Stimulated activated CD4-positive, alpha-beta T cell treated with anti-CD3 and anti-CD28 coated beads, TNF-alpha, amount 100 ng/mL, for 24 hours (primary cell): ENCODE measurements around the gene CACNG5.

Experiments used
- DNase-seq, 3 experiments: peaks; one replicate each; pipeline ENCODE4 v3.0.0-alpha.2; 2020; ENCODE audit warnings: low read depth in 3 of 3

Gene CACNG5

DNA sequence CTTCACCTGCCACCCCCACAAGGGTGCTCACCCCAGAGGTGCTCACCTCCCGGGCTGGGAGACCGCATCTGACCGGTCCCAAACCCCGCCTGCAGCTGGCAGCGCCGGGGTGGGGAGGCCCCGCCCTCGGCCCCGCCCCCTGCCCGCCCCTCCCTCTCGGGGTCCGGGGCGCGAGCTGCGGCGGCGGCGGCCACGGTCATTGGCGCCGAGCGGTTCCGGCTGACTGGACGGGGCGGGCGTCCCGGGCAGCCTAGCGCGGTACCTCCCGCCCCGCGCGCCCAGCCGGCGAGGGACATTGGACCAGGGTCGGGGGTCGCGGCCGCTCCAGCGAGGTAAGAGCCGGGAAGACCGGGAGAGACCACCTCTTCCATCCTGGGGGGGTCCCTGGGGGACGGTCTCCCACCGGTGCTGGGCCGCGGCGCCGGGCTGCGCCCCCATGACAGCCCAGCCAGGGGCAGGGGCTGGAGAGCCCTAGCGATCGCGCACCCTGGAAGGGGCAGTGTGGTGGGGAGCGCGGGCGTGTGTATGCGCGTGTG is at the start of gene CACNG5:
CACNG5 (plus strand) TSS at position 199 of the 536 bp plus-strand sequence. CDS start 42,216 bp downstream, outside the sequence.
- no peak for DNase-seq

- no peak for DNase-seq
Observed at GRCh38 chr17:66786107-66786506, 48.8 kb upstream of the CACNG5 start.

DNA sequence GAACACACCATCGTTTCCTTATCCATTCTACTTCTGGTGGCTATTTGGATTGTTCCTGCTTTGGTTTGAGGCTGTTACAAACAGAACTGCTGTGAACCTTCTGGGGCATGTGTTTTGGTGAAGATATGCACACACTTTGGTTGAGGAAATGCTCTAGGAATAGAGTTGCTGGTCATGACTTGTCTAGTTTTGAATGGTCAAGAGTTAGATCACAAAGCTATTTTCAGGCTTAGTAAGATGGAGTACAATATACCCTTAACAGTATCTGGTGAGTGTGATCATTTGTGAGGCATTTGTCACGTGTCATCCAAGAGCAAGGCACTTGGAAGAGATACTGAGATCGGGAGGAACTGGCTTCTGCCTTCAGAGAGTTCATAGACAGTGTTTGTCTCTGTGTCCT is 47.0 kb upstream of the CACNG5 start:
- no peak for DNase-seq

DNA sequence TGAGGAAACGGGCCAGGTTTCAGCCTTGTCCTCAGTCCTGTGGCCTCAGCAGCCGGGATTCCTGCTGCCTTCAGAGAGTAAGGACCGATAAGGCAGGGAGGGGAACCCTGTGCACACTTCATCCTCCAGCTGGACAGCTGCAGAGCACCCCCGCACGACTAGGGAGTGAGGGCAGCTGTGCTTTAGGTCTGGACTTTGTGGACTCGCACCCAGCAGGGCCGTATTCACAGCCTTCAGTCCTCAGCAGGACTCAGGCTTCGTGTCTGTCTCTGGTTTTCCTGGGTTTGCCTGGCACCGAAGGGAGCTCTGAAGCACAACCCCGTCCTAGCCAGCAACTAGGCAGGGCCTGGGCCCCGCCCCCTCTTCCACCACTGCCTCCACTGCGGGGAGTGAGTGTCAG is 45.8 kb upstream of the CACNG5 start:
- DNase-seq, result no peak

GRCh38 chr17:66789961-66790437 is 44.9 kb upstream of the CACNG5 start:
- DNase-seq, result no peak

DNA sequence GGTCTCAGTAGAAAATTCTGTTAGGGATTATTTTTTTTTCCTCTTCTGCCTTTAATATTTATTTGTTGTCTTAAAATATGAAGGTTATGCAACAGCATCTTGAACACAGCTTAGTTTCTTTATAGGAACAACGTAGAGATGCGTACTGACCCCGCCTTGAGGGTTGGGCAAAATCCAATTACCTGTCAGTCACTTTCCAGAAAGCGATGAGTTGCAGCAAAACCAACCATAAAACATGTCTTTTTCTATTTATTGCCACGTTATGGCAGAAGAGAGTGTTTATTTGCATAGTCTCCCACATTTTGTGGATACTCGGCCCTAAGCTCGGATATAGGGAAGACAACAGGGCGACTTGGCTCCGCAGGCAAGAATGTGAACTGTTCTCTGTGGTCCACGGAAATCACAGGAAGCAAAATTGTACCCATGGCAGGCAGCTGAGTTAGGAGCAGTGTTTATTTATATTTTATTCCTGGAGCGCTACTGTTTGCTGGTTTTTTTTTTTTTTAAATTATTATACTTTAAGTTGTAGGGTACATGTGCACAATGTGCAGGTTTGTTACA is 44.3 kb upstream of the CACNG5 start:
- DNase-seq, result no peak

DNA sequence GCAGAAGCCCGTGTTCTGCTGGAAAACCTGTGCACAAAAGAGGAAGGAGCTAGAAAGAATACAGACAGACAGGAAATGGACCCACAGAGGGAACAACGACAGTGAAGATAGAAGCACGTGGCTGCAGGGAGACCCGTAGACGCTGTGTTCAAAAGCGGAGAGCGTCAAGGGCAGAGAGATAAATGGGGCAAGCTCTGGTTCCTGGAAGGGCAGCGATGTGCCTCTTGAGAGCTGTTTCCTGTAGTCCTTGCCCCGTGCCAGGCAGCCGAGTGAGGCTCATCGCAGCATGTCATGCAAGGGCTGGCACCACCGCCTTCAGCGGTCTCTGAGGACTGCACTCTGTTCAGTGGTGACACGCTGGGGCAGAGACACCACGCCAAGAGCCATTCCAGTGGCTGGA is 43.6 kb upstream of the CACNG5 start:
- DNase-seq, result no peak

- DNase-seq, result no peak
Observed at GRCh38 chr17:66793814-66794213, 41.1 kb upstream of the CACNG5 start.

DNA sequence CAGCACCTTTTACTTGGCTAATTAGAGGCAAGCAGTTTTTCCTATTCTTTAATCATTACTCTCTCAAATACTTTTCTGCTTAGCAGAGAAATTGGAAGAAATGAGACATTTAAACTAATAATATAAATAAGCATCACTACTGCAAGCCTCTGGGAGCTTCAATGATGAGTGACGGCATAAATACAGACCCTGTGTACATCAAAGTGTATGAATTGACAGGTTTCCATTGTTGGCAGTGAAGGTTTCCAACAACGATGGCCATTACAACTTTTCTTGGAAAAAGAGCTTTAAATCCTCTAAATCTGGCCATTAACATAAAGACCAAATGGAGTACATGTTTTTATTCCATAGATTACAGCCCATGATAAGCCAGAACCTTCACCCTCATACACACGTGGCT is 39.4 kb upstream of the CACNG5 start:
- no peak for DNase-seq

DNA sequence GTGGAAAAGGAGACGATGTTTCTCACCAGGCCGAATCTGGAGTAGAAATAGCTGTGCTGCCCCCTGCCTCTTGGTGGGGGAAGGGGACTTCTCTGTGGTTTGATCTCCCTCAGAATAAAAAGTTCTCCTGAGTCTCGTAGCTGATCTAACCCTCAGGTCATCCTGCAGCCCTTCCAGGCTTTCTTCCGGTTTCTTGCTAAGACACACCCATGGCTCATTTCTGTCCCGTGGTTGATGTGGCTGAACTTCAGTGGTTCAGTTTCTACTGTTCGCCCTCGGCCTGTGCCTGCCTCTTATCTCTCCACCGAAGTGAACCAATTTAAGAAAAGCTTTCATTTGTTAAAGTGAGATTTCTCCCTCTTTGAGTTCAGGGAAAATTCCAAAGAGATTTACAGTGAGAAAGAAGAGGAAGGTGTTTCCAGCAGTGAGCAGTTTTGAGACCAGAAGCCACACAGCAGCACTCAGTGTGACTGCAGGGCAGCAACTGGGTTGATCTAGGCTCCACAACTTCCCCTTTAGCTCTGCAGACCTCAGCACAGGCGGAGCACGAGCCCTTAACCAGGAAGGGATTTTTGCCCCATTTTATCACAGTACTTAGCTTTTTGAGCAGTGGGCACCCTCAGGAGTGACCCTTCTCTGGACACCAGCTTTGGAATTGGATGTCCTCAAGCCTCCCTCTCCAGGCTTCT is 34.9 kb upstream of the CACNG5 start:
- no peak for DNase-seq

- no peak for DNase-seq
Observed at GRCh38 chr17:66803474-66803951, 31.4 kb upstream of the CACNG5 start.

GRCh38 chr17:66805567-66805966 is 29.4 kb upstream of the CACNG5 start:
- no peak for DNase-seq

DNA sequence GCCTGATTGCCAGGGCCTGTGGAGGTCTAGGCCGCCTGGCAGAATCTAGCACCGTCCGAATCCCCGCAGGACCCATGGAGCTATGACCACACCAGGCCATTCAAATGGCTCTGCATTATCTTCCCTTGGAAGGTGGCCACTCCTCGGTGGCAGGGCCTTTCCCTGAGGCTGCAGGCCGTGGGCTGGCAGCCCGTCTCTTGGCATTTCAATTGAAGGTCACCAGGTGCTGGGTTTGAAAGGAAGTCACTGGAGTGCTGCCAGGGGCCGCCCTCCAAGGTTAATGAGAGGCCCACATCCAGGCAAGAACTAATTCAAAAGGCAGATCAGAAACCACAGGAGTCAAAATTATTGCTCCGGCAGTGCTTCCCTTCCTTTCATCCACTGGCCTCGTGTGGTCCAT is 27.7 kb upstream of the CACNG5 start:
- no peak for DNase-seq

GRCh38 chr17:66809408-66809807 is 25.5 kb upstream of the CACNG5 start:
- no peak for DNase-seq

DNA sequence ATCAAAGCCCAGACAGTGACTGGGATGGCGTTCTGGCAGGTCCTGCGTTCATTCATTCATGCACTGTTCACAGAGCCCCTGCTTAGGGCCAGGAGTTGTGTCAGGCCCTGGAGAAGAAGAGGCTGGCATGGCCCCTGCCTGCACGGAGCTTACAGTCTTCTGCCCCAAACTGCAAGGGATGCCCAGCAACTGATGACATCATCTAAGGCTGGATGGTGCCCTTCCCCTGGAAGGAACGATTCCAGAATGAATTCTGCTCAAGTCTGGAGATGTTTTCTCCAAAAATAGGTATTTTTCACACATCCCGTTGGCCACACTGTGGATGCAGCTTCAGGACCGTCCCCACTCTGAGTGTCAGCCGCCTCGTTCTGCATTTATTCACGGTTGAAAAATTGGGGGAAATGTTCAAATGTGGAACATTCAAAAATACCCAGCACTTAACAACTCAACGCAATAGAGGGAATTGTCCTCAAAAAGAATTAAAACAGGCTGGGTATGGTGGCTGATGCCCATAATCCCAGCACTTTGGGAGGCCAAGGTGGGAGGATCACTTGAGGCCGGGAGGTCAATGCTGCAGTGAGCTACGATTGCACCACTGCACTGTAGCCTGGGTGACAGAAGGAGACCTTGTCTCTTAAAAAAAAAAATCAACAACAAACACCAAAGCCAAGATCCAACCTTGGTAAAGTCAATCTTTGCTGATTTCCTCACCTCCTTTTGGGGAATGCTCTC is 23.8 kb upstream of the CACNG5 start:
- no peak for DNase-seq

GRCh38 chr17:66811683-66812054 is 23.2 kb upstream of the CACNG5 start:
- no peak for DNase-seq

DNA sequence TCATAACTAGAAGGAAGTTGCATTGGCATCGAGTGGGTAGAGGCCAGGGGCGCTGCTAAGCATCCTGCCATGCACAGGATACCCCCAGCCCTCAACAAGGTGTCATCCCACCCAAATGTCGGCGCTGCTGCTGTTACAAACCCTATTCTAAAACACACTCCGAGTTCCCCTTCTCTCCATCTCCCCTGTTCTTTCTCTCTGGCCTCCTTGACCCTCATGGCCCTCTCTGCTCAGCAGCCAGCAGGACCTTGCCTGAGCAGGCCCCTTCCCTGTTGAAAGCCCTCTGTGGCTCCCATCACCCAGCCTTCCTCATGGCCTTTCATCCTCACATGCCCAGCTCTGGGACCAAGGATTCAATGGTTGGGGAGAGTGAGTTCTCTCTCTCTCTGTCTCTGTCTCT is 22.3 kb upstream of the CACNG5 start:
- DNase-seq, result no peak

DNA sequence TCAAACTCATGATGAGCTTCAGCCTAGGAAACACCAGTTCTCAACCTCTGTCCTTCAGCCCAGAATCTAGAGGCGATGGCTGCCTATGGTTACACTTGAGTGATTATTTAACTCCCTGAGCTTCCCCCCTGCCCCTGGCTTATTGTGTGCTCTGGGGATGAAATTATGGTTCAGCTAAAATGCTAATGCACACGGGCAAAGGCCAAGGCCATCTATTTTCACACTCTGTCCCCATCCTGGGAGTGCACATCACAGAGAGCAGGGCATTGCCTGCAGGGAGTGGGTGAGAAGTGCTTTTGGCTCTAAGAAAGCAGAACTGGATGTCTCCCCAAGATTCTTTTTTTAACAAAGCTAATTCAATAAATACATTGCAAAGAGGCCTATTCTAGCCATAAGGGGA is 21.6 kb upstream of the CACNG5 start:
- no peak for DNase-seq

GRCh38 chr17:66814026-66814425 is 20.9 kb upstream of the CACNG5 start:
- no peak for DNase-seq

DNA sequence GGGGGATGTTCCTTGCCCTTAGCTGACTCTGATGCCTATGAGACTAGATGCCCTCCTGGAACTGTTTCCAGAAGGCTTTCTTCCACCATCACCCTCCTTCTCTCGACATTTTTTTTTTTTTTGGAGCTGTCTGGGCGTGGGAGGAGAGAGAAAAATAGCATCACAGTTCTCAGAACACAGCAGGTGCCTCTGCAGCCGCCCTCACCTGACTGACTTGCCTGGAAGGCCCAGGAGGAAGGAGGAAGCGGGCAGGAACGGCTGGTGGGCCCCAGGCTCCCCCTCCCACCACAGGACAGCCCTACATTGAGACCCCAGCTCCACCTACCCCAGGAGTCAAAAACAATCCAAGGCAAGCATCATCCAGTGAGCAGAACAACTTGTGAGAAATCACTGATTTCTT is 20.3 kb upstream of the CACNG5 start:
- DNase-seq, result no peak

DNA sequence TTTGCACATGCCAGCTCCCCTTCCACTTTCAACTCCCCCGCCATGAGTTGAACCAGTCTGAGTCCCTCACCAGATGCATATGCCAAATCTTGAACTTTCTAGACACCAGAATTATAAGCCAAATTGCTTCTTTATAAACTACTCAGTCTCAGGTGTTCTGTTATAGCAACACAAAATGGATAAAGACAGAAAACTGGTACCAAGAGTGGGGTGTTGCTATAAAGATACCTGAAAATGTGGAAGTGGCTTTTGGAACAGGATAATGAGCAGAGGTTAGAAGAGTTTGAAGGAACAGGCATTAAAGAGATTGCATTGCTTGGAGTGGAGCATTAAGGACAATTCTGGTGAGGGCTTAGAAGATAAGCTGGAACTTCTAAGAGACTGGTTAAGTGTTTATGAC is 17.2 kb upstream of the CACNG5 start:
- DNase-seq, result no peak

- no peak for DNase-seq
Observed at GRCh38 chr17:66819466-66819865, 15.5 kb upstream of the CACNG5 start.

GRCh38 chr17:66822009-66822408 is 12.9 kb upstream of the CACNG5 start:
- DNase-seq, result no peak
